Astrocyte (in vitro differentiated cells and primary cell): ENCODE data around the gene WDR75. TPM values are rescaled to one million over a fixed set of nuclear protein-coding genes. Genes with fewer than 3 reads are reported as not detected.

Experiments
- DNase-seq: peaks from one replicate; pipeline ENCODE4 v3.0.0-alpha.2; 2010; ENCODE audit warnings: low read depth
- FAIRE-seq: peaks from 2 replicates; lab custom pipeline; 2011; peaks lifted over from hg19 to GRCh38; lab: Jason Lieb, UNC
- H2AFZ ChIP-seq: 2 replicates; pipeline ENCODE4 v1.6.0; 2012; ENCODE audit warnings: low read depth, low read length, inconsistent platforms
- H3K27ac ChIP-seq: 2 replicates; pipeline ENCODE4 v1.5.1; 2011; ENCODE audit warnings: low read depth, low read length, inconsistent platforms
- H3K27me3 ChIP-seq: 2 replicates; pipeline ENCODE4 v1.6.0; 2011; ENCODE audit warnings: low read length, inconsistent platforms; ENCODE audit not compliant: insufficient read depth
- H3K36me3 ChIP-seq: 2 replicates; pipeline ENCODE4 v1.5.1; 2011; ENCODE audit warnings: low read length, inconsistent platforms; ENCODE audit not compliant: insufficient read depth
- H3K4me1 ChIP-seq: 2 replicates; pipeline ENCODE4 v1.5.1; 2011; ENCODE audit warnings: low read length, inconsistent platforms; ENCODE audit not compliant: insufficient read depth
- H3K4me2 ChIP-seq: 2 replicates; pipeline ENCODE4 v1.6.0; 2012; ENCODE audit warnings: low read length, inconsistent platforms
- H3K4me3 ChIP-seq: 2 replicates; pipeline ENCODE4 v1.5.1; 2011; ENCODE audit warnings: low read depth, mild to moderate bottlenecking, low read length, inconsistent platforms; ENCODE audit not compliant: insufficient read depth
- H3K79me2 ChIP-seq: 2 replicates; pipeline ENCODE4 v1.6.0; 2012; ENCODE audit warnings: mild to moderate bottlenecking, low read length, inconsistent platforms; ENCODE audit not compliant: insufficient read depth
- H3K9ac ChIP-seq: 2 replicates; pipeline ENCODE4 v1.6.0; 2012; ENCODE audit warnings: mild to moderate bottlenecking, low read length, inconsistent platforms
- H3K9me3 ChIP-seq: 2 replicates; pipeline ENCODE4 v1.5.1; 2012; ENCODE audit warnings: low read depth, mild to moderate bottlenecking, low read length, inconsistent platforms; ENCODE audit not compliant: insufficient read depth
- H4K20me1 ChIP-seq: 2 replicates; pipeline ENCODE4 v1.6.0; 2012; ENCODE audit warnings: low read length, inconsistent platforms; ENCODE audit not compliant: insufficient read depth
- H3K27ac Mint-ChIP-seq: one replicate; pipeline ENCODE4 v1.8.0; 2021; ENCODE audit warnings: mild to moderate bottlenecking, mixed read lengths; ENCODE audit not compliant: unreplicated experiment
- H3K27me3 Mint-ChIP-seq: one replicate; pipeline ENCODE4 v1.8.0; 2021; ENCODE audit warnings: low read depth, mixed read lengths; ENCODE audit not compliant: unreplicated experiment
- H3K36me3 Mint-ChIP-seq: one replicate; pipeline ENCODE4 v1.8.0; 2021; ENCODE audit warnings: low read depth, mixed read lengths; ENCODE audit not compliant: unreplicated experiment
- H3K4me1 Mint-ChIP-seq: one replicate; pipeline ENCODE4 v1.8.0; 2021; ENCODE audit warnings: low read depth, mixed read lengths; ENCODE audit not compliant: unreplicated experiment
- H3K4me3 Mint-ChIP-seq: one replicate; pipeline ENCODE4 v1.8.0; 2021; ENCODE audit warnings: mild to moderate bottlenecking, moderate library complexity, mixed read lengths; ENCODE audit not compliant: unreplicated experiment
- H3K9me3 Mint-ChIP-seq: one replicate; pipeline ENCODE4 v1.8.0; 2021; ENCODE audit warnings: mild to moderate bottlenecking, mixed read lengths; ENCODE audit not compliant: unreplicated experiment
- CTCF ChIP-seq: IDR thresholded peaks from 2 replicates; pipeline ENCODE4 v1.5.1; 2011; ENCODE audit warnings: low read depth, mild to moderate bottlenecking, inconsistent platforms, low read length, moderate library complexity; ENCODE audit not compliant: insufficient read depth
- EZH2 ChIP-seq: IDR thresholded peaks from 2 replicates; pipeline ENCODE4 v1.6.1; 2012; ENCODE audit warnings: mild to moderate bottlenecking, low read length, inconsistent platforms; ENCODE audit not compliant: insufficient read depth
- total RNA-seq: library from RNA; stranded (reverse); gene quantifications from 2 replicates; pipeline ENCODE4 v1.2.1, GENCODE V29; 2021

WDR75 gene
- total RNA-seq, 1 donor from 2014 or later, result 38.9 TPM

DNA sequence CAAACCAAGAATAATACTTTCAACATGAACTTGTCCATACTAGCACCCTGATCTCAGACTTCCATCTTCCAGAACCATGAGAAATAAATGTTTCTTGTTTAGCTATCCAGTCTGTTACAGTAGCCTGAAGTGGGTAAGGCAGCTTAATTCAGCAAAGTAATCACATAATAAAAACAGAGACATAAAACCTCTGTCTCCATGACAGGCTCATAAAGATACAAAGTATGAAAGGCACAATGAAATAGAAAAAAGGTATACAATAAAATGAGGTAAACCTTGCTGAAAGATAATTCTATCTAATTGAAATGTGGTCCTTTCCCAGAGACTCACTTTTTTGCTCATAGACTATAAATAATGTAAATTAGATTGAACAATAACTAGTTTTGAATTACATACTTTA, 46.7 kb upstream of the WDR75 start:
- no peak overlapping the region for H3K4me2 ChIP-seq
- H3K27ac Mint-ChIP-seq, result peak overlapping the region; percentile 91
- no peaks in the 10 kb centered on the region for H3K27me3 ChIP-seq
- TF ChIP-seq EZH2, result no peak
- TF ChIP-seq CTCF, result no peak
- no peaks in the 10 kb centered on the region for H3K36me3 Mint-ChIP-seq
- FAIRE-seq (peak; percentile 39), DNase-seq (no peak)
- H3K79me2 ChIP-seq, result no peaks in the 10 kb centered on the region
- H3K9ac ChIP-seq, result no peak overlapping the region
- H2AFZ ChIP-seq, result no peak overlapping the region
- no peaks in the 10 kb centered on the region for H4K20me1 ChIP-seq
- no peaks in the 10 kb centered on the region for H3K27me3 Mint-ChIP-seq
- H3K27ac ChIP-seq, result no peak overlapping the region
- no peak overlapping the region for H3K4me3 Mint-ChIP-seq
- H3K4me3 ChIP-seq, result no peak overlapping the region
- no peaks in the 10 kb centered on the region for H3K36me3 ChIP-seq
- peaks cover 10% of the 10 kb centered on the region for H3K4me1 ChIP-seq
- H3K4me1 Mint-ChIP-seq, result peaks cover 25% of the 10 kb centered on the region
- no peaks in the 10 kb centered on the region for H3K9me3 Mint-ChIP-seq
- H3K9me3 ChIP-seq, result no peaks in the 10 kb centered on the region

DNA sequence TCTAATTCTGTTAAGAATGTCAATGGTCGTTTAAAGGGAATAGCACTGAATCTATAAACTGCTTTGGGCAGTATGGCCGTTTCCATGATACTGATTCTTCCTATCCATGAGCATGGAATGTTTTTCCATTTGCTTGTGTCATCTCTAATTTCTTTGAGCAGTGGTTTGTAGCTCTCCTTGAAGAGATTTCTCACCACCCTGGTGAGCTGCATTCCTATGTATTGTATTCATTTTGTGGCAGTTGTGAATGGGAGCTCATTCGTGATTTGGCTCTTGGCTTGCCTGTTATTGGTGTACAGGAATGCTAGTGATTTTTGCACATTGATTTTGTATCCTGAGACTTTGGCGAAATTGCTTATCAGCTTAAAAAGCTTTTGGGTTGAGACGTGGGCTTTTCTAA, 38.3 kb upstream of the WDR75 start:
- Histone ChIP-seq H3K27me3 (no peaks in the 10 kb centered on the region), H3K9me3 (no peaks in the 10 kb centered on the region), H3K79me2 (no peaks in the 10 kb centered on the region), H3K9ac (no peak overlapping the region), H3K27ac (peak overlapping the region; percentile 61), H3K36me3 (no peaks in the 10 kb centered on the region), H3K4me3 (no peak overlapping the region), H3K4me2 (peak overlapping the region; percentile 21), H3K4me1 (peaks cover 11% of the 10 kb centered on the region), H4K20me1 (no peaks in the 10 kb centered on the region), H2AFZ (no peak overlapping the region)
- DNase-seq, result peak; percentile 87
- Mint-ChIP-seq H3K36me3 (peaks cover 5% of the 10 kb centered on the region), H3K4me1 (peaks cover 25% of the 10 kb centered on the region), H3K4me3 (no peak overlapping the region), H3K27ac (peak overlapping the region; percentile 86), H3K9me3 (peaks cover 2% of the 10 kb centered on the region), H3K27me3 (no peaks in the 10 kb centered on the region)
- no peak for TF ChIP-seq EZH2
- TF ChIP-seq CTCF, result no peak
- peak; percentile 58 for FAIRE-seq

GRCh38 chr2:189406586-189407233, 34.6 kb upstream of the WDR75 start:
- peaks cover 42% of the 10 kb centered on the region for H3K4me1 Mint-ChIP-seq
- H3K4me3 Mint-ChIP-seq, result no peak overlapping the region
- H3K27me3 ChIP-seq, result no peaks in the 10 kb centered on the region
- FAIRE-seq (peak; percentile 9), DNase-seq (no peak)
- H3K27ac Mint-ChIP-seq, result peak overlapping the region; percentile 78
- H3K36me3 Mint-ChIP-seq, result peaks cover 2% of the 10 kb centered on the region
- no peak overlapping the region for H3K4me3 ChIP-seq
- no peaks in the 10 kb centered on the region for H3K9me3 ChIP-seq
- H3K4me2 ChIP-seq, result peak overlapping the region; percentile 66
- no peaks in the 10 kb centered on the region for H3K79me2 ChIP-seq
- peaks cover 2% of the 10 kb centered on the region for H3K9me3 Mint-ChIP-seq
- H3K27ac ChIP-seq, result peak overlapping the region; percentile 88
- H2AFZ ChIP-seq, result no peak overlapping the region
- no peaks in the 10 kb centered on the region for H3K27me3 Mint-ChIP-seq
- TF ChIP-seq CTCF (no peak), EZH2 (no peak)
- no peaks in the 10 kb centered on the region for H3K36me3 ChIP-seq
- H3K9ac ChIP-seq, result peak overlapping the region; percentile 76
- H3K4me1 ChIP-seq, result peaks cover 34% of the 10 kb centered on the region
- H4K20me1 ChIP-seq, result no peaks in the 10 kb centered on the region
